GM12878 (cell line): ENCODE data around the gene GLS. TPM values are rescaled to one million over a fixed set of nuclear protein-coding genes. Genes with fewer than 3 reads are reported as not detected.

ENCODE experiments used
- ATAC-seq: fragments of 200-7000 bp; cut with Tn5 transposase; 3 replicates; pipeline ENCODE4 v1.9.1; 2020; ENCODE audit warnings: mild to moderate bottlenecking, moderate library complexity
- BruUV-seq: library from RNA; stranded (reverse); fragments of 400-500 nt; replicated peaks from 2 replicates; lab custom pipeline; 2021; lab: Mats Ljungman, UMichigan
- CTCF ChIA-PET: fragments of 300-600 bp; sonication (Branson Sonifier 250); formaldehyde crosslinking; extraction: SDS; loops from one replicate; lab custom pipeline; 2021; ENCODE audit warnings: inconsistent platforms; lab: Yijun Ruan, JAX
- POLR2A ChIA-PET: fragments of 350-600 bp; formaldehyde crosslinking; extraction: SDS; loops from one replicate; lab custom pipeline; 2021; ENCODE audit warnings: inconsistent platforms; lab: Charles Lee
- RAD21 ChIA-PET: fragments of 300-600 bp; sonication (Branson Sonifier 250); formaldehyde crosslinking; loops from one replicate; lab custom pipeline; 2023; ENCODE audit warnings: antibody characterized with exemption; ENCODE audit not compliant: unreplicated experiment; lab: Charles Lee
- SMC1A ChIA-PET: fragments of 300-600 bp; sonication (Branson Sonifier 250); formaldehyde crosslinking; loops from one replicate; lab custom pipeline; 2023; ENCODE audit not compliant: unreplicated experiment, uncharacterized antibody; lab: Charles Lee
- DNase-seq: peaks from one replicate; pipeline ENCODE4 v3.0.0-alpha.2; 2011; ENCODE audit warnings: low read depth, low spot score
- FAIRE-seq: peaks from 3 replicates; lab custom pipeline; 2011; peaks lifted over from hg19 to GRCh38; lab: Jason Lieb, UNC
- H2AFZ ChIP-seq: 2 replicates; pipeline ENCODE4 v1.6.0; 2011; ENCODE audit warnings: low read depth, low read length, control low read depth; ENCODE audit not compliant: control insufficient read depth
- H3K27ac ChIP-seq: 2 replicates; pipeline ENCODE4 v1.5.1; 2011; ENCODE audit warnings: control low read depth; ENCODE audit not compliant: control insufficient read depth, insufficient read depth
- H3K27me3 ChIP-seq, 2 experiments: replicated peaks in 1 of 2; 2 replicates each; pipeline versions ENCODE4 v1.6.0 to v1.6.1; 2011; ENCODE audit warnings: low read length in 1 of 2; ENCODE audit not compliant: control insufficient read depth in 2 of 2, insufficient read depth in 2 of 2
- H3K36me3 ChIP-seq, 2 experiments: 2 replicates each; pipeline ENCODE4 v1.5.1; 2011; ENCODE audit warnings: low read length in 1 of 2; ENCODE audit not compliant: control insufficient read depth in 2 of 2, insufficient read depth in 2 of 2
- H3K4me1 ChIP-seq: 2 replicates; pipeline ENCODE4 v1.6.1; 2011; ENCODE audit warnings: mild to moderate bottlenecking, low read length, moderate library complexity, mixed read lengths; ENCODE audit not compliant: control insufficient read depth, insufficient read depth
- H3K4me2 ChIP-seq: 2 replicates; pipeline ENCODE4 v1.6.0; 2011; ENCODE audit warnings: control low read depth; ENCODE audit not compliant: control insufficient read depth, insufficient read depth
- H3K4me3 ChIP-seq: fragments of 200-600 bp; sonication (generic); 2 replicates; pipeline ENCODE4 v1.5.1; 2016
- H3K79me2 ChIP-seq: 2 replicates; pipeline ENCODE4 v1.6.0; 2011; ENCODE audit warnings: low read length; ENCODE audit not compliant: control insufficient read depth, insufficient read depth
- H3K9ac ChIP-seq: 2 replicates; pipeline ENCODE4 v1.8.0; 2011; ENCODE audit warnings: low read length, control low read depth, mixed read lengths; ENCODE audit not compliant: control insufficient read depth, insufficient read depth
- H3K9me3 ChIP-seq: replicated peaks from 3 replicates; pipeline ENCODE4 v1.5.1; 2011; ENCODE audit warnings: mild to moderate bottlenecking, low read length; ENCODE audit not compliant: control insufficient read depth, insufficient read depth
- H4K20me1 ChIP-seq: 2 replicates; pipeline ENCODE4 v1.6.0; 2011; ENCODE audit not compliant: control insufficient read depth, insufficient read depth
- ASH2L ChIP-seq: fragments of 300-600, 200-600 bp; sonication (generic); IDR thresholded peaks from 2 replicates; pipeline ENCODE4 v1.6.1; 2017; ENCODE audit warnings: low read depth, mild to moderate bottlenecking, borderline replicate concordance
- CBX3 ChIP-seq: fragments of 200-600 bp; sonication (generic); IDR thresholded peaks from 2 replicates; pipeline ENCODE4 v1.6.1; 2016; ENCODE audit warnings: low read depth, borderline replicate concordance
- EGR1 ChIP-seq, 2 experiments: IDR thresholded peaks; 1 replicate in 1 of 2; 2 replicates in 1 of 2; pipeline ENCODE4 v1.6.1; 2011 to 2012; ENCODE audit warnings: low read depth in 2 of 2, low read length in 2 of 2, borderline replicate concordance in 1 of 2, mild to moderate bottlenecking in 1 of 2, moderate library complexity in 1 of 2
- FOXM1 ChIP-seq: IDR thresholded peaks from 2 replicates; pipeline ENCODE4 v1.6.1; 2012; ENCODE audit warnings: low read depth, mild to moderate bottlenecking, inconsistent platforms, low read length, moderate library complexity
- HDAC2 ChIP-seq: fragments of 200-600 bp; sonication (generic); IDR thresholded peaks from 2 replicates; pipeline ENCODE4 v1.6.1; 2017
- KAT2A ChIP-seq: conservative IDR thresholded peaks from 2 replicates; pipeline ENCODE4 v1.6.1; 2011; ENCODE audit warnings: low read depth, low read length; ENCODE audit not compliant: control insufficient read depth
- LARP7 ChIP-seq: fragments of 450-650 bp; IDR thresholded peaks from 2 replicates; pipeline ENCODE4 v1.6.1; 2017; ENCODE audit warnings: mild to moderate bottlenecking
- MYC ChIP-seq: IDR thresholded peaks from 2 replicates; pipeline ENCODE4 v1.6.1; 2011; ENCODE audit warnings: mild to moderate bottlenecking, low read length, moderate library complexity, inconsistent platforms; ENCODE audit not compliant: insufficient read depth, insufficient replicate concordance, insufficient read length, severe bottlenecking
- POLR2A ChIP-seq: IDR thresholded peaks from 2 replicates; pipeline ENCODE4 v1.6.1; 2011; ENCODE audit warnings: low read depth, mild to moderate bottlenecking, low read length
- RAD21 ChIP-seq: IDR thresholded peaks from 2 replicates; pipeline ENCODE4 v1.6.1; 2011; ENCODE audit warnings: mild to moderate bottlenecking, low read depth, low read length, moderate library complexity; ENCODE audit not compliant: insufficient read depth
- RCOR1 ChIP-seq: conservative IDR thresholded peaks from 2 replicates; pipeline ENCODE4 v1.6.1; 2012; ENCODE audit warnings: low read depth, low read length, improper control_type of control experiment
- RELA ChIP-seq: fragments of 450-650 bp; IDR thresholded peaks from 2 replicates; pipeline ENCODE4 v1.8.0; 2014; ENCODE audit warnings: borderline replicate concordance; ENCODE audit not compliant: partially characterized antibody
- RFX5 ChIP-seq: IDR thresholded peaks from 2 replicates; pipeline ENCODE4 v1.6.1; 2011; ENCODE audit warnings: low read depth, low read length, improper control_type of control experiment
- SMARCA5 ChIP-seq: fragments of 450-650 bp; IDR thresholded peaks from 2 replicates; pipeline ENCODE4 v1.6.1; 2017; ENCODE audit warnings: mild to moderate bottlenecking
- TCF12 ChIP-seq: IDR thresholded peaks from 2 replicates; pipeline ENCODE4 v1.6.1; 2011; ENCODE audit warnings: low read depth, mild to moderate bottlenecking, low read length
- WGBS: methylation state at CpG from one replicate; pipeline ENCODE4 v1.1.6; 2016; ENCODE audit warnings: low lambda C conversion rate; ENCODE audit not compliant: insufficient replicate concordance, insufficient coverage; ENCODE audit errors: missing lambda C conversion rate; 5-methylcytosine and 5-hydroxymethylcytosine counted together
- in situ Hi-C: fragments of 300-500 bp; cut with MboI; formaldehyde crosslinking; loops from 9 replicates; pipeline ENCODE4 v1.14.3; 2018; ENCODE audit warnings: mixed read lengths
- intact Hi-C: fragments of 100-400 bp; cut with micrococcal nuclease; formaldehyde crosslinking; loops from one replicate; pipeline ENCODE4 v1.14.2; 2022; ENCODE audit not compliant: unreplicated experiment
- polyA plus RNA-seq, 11 experiments: library from polyadenylated mRNA; depleted of rRNA in 4 of 11; unstranded in 6 of 11; stranded (reverse) in 5 of 11; fragments of >200 nt; fragmentation: Nextera tagmentation in 4 of 11; fragmentation: Illumina TruSeq in 1 of 11; extraction: Ambion mirVana in 4 of 11; extraction: Trizol in 1 of 11; gene quantifications; 1 replicate in 1 of 11; 2 replicates in 10 of 11; pipeline versions ENCODE4 v1.2.1 to v1.2.3, GENCODE V29; 2011 to 2016; ENCODE audit warnings: inconsistent platforms in 2 of 11, missing spikeins in 2 of 11, low read depth in 1 of 11
- total RNA-seq, 4 experiments: library from RNA; depleted of rRNA in 3 of 4; stranded (reverse); fragments of >200 nt in 3 of 4; fragmentation: Illumina TruSeq in 1 of 4; extraction: Trizol in 1 of 4; gene quantifications; 2 replicates each; pipeline versions ENCODE4 v1.2.1 to v1.2.3, GENCODE V29; 2013 to 2021
- TF ChIP-seq, protein P1 (sequence below): fragments of 450-650 bp; IDR thresholded peaks from 2 replicates; pipeline ENCODE4 v1.6.1; 2018; ENCODE audit warnings: mild to moderate bottlenecking, low read depth, moderate library complexity; ENCODE audit not compliant: partially characterized antibody

Gene GLS
- total and polyA plus RNA-seq, 10 of the 15 experiments (the other 5 are each of a cell fraction or from before 2014, with no cell fraction given): 15.7 to 145 (median 70.8) TPM

GRCh38 chr2:190950566-190950991 is 70.0 kb downstream of the GLS start:
- no peak overlapping the region for H3K27ac ChIP-seq
- no peaks in the 10 kb centered on the region for H3K79me2 ChIP-seq
- ChIA-PET SMC1A (interaction anchor here (0.8 to 1.1 kb wide), 3 partner anchors 10 to 16 kb away, joined by 3 to 5 read pairs (median 4); no protein-coding TSS in a partner anchor), CTCF (interaction anchor here (0.8 to 1.4 kb wide), 3 partner anchors 17 to 101 kb away, joined by 3 to 8 read pairs (median 3); no protein-coding TSS in a partner anchor), RAD21 (interaction anchor here (2.5 kb wide), 1 partner anchor 100 kb away, joined by 9 read pairs; no protein-coding TSS in a partner anchor), POLR2A (interaction anchor here (0.9 kb wide), 1 partner anchor 58 kb away, joined by 3 read pairs; no protein-coding TSS in a partner anchor)
- no peak overlapping the region for H3K4me3 ChIP-seq
- BruUV-seq: no TSS peak
- H4K20me1 ChIP-seq: no peaks in the 10 kb centered on the region
- ATAC-seq: no peak
- H3K27me3 ChIP-seq: no peaks in the 10 kb centered on the region
- peaks cover 8% of the 10 kb centered on the region; the same call in 1 of the 2 replicates for H3K4me1 ChIP-seq
- no peak overlapping the region for H2AFZ ChIP-seq
- H3K4me2 ChIP-seq: no peak overlapping the region
- DNase-seq: no peak
- intact Hi-C loops (loop anchor here (5.0 kb wide), 1 partner anchor 168 kb away; no protein-coding TSS in a partner anchor), in situ Hi-C loops (no loop called here)
- no peak overlapping the region for H3K9ac ChIP-seq
- no peak for TF ChIP-seq RAD21
- no peak for TF ChIP-seq HDAC2
- no peak for TF ChIP-seq KAT2A
- peak; percentile 37; the same call in 1 of the 2 replicates for TF ChIP-seq POLR2A
- no peak for TF ChIP-seq ASH2L
- no peaks in the 10 kb centered on the region for H3K36me3 ChIP-seq
- 85% methylated on average over 3 of the region's 3 CpGs for WGBS
- no peak for FAIRE-seq
- H3K9me3 ChIP-seq: no peaks in the 10 kb centered on the region

DNA sequence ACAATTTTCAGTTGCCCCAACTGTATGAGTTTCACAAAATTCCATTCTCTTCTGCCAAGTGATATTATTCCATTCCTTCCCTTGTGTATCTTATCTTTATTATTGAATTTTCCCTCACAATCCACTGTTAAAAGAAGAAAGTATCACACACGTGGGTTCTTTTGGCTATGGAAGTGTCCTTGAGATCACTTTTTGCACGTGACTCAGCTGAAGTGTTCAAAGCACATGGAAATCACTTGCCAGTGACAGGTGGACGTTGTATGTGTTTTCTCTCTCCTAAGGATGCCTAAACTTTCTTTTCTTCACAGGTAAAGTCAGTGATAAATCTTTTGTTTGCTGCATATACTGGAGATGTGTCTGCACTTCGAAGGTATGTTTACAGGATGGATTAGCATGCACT is 72.6 kb downstream of the GLS start:
- no peak overlapping the region for H3K4me2 ChIP-seq
- WGBS: 78% methylated on average over 4 of the region's 4 CpGs
- RAD21 ChIA-PET: no interaction called here
- H3K9ac ChIP-seq: no peak overlapping the region
- no peaks in the 10 kb centered on the region for H3K9me3 ChIP-seq
- H2AFZ ChIP-seq: no peak overlapping the region
- SMC1A ChIA-PET: interaction anchor here (1.3 kb wide), 1 partner anchor 102 kb away, joined by 5 read pairs; no protein-coding TSS in a partner anchor
- H3K36me3 ChIP-seq: no peaks in the 10 kb centered on the region
- intact Hi-C loops (loop anchor here (5.0 kb wide), 1 partner anchor 171 kb away; no protein-coding TSS in a partner anchor), in situ Hi-C loops (no loop called here)
- CTCF ChIA-PET: interaction anchor here (1.4 kb wide), 1 partner anchor 10 kb away, joined by 4 read pairs; no protein-coding TSS in a partner anchor
- no peak for FAIRE-seq
- H4K20me1 ChIP-seq: no peaks in the 10 kb centered on the region
- 0 out of 2 replicates have a peak, but pooled peaks cover 3% of the 10 kb centered on the region for H3K4me1 ChIP-seq
- POLR2A ChIA-PET: no interaction called here
- no peak overlapping the region for H3K4me3 ChIP-seq
- no peak for ATAC-seq
- DNase-seq: no peak
- no peak overlapping the region for H3K27ac ChIP-seq
- no peaks in the 10 kb centered on the region for H3K79me2 ChIP-seq
- no peaks in the 10 kb centered on the region for H3K27me3 ChIP-seq
- BruUV-seq: no TSS peak
- TF ChIP-seq LARP7: no peak
- TF ChIP-seq, protein P1, sequence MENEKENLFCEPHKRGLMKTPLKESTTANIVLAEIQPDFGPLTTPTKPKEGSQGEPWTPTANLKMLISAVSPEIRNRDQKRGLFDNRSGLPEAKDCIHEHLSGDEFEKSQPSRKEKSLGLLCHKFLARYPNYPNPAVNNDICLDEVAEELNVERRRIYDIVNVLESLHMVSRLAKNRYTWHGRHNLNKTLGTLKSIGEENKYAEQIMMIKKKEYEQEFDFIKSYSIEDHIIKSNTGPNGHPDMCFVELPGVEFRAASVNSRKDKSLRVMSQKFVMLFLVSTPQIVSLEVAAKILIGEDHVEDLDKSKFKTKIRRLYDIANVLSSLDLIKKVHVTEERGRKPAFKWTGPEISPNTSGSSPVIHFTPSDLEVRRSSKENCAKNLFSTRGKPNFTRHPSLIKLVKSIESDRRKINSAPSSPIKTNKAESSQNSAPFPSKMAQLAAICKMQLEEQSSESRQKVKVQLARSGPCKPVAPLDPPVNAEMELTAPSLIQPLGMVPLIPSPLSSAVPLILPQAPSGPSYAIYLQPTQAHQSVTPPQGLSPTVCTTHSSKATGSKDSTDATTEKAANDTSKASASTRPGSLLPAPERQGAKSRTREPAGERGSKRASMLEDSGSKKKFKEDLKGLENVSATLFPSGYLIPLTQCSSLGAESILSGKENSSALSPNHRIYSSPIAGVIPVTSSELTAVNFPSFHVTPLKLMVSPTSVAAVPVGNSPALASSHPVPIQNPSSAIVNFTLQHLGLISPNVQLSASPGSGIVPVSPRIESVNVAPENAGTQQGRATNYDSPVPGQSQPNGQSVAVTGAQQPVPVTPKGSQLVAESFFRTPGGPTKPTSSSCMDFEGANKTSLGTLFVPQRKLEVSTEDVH: no peak
- TF ChIP-seq EGR1 (IDR thresholded peaks at IDR 0.05; ENCODE audit: borderline replicate concordance in 1 of 2, low read depth in 2 of 2, low read length in 2 of 2): no peak
- TF ChIP-seq RFX5: no peak
- no peak for TF ChIP-seq TCF12
- no peak for TF ChIP-seq MYC
- TF ChIP-seq RCOR1: no peak
- TF ChIP-seq CBX3: no peak
- no peak for TF ChIP-seq SMARCA5
- TF ChIP-seq RELA: no peak
- no peak for TF ChIP-seq FOXM1
